Measurements from ENCODE around the gene RFC5. TPM values are rescaled to one million over a fixed set of nuclear protein-coding genes. Genes with fewer than 3 reads are reported as not detected.

The RFC5 gene
- total and polyA plus RNA-seq, 2 of the 8 experiments (the other 6 are each of a cell fraction or from before 2014, with no cell fraction given): 34.4 to 40.6 TPM

DNA sequence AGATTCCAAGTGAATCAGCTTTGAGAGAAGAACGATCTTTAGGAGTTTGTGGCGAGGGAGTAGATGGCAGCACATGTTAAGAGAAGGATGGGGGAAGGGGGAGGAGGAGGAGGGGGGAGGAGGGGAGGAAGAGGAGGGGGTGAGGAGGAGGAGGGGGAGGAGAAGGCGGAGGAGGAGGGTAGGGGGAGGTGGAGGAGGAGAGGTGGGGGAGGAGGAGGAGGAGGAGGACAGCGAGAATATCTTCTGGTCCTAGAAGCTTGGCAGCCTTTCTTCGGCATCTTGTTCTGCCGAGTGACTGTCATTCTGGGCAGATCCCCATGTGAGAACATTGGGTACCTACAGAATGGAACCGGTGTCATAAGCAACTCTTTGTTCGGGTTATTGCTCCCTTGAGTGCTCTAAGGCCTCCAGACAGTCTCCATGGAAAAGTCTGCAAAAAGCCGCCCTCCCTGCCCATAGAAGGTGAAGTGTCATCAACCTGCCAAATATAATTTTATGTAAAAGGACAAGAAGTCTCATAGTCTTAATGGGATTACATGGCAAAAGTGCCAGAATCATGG is 6.9 kb downstream of the RFC5 start:
- Histone ChIP-seq H3K4me2 (ENCODE audit: insufficient read depth in 1 of 2, low read depth in 2 of 2, low read length in 2 of 2) (no peak overlapping the region), H3K18ac (ENCODE audit: extremely low read depth, low read length) (no peak overlapping the region), H4K5ac (ENCODE audit: insufficient read length, low read depth, low read length) (no peak overlapping the region), H3K9me3 (ENCODE audit: insufficient read depth in 2 of 2, low read depth in 1 of 2, low read length in 1 of 2) (no peaks in the 10 kb centered on the region), H3K36me3 (ENCODE audit: control insufficient read depth in 2 of 4, insufficient read depth in 4 of 4, low read length in 3 of 4) (peaks cover 22 to 78% (median 62%) of the 10 kb centered on the region in 4 experiments), H2BK5ac (ENCODE audit: low read depth, low read length) (no peak overlapping the region), H2BK12ac (ENCODE audit: low read depth, low read length) (no peak overlapping the region), H3K56ac (replicated peaks; ENCODE audit: insufficient read length, low read depth, low read length) (no peak overlapping the region), H3K79me2 (ENCODE audit: control insufficient read depth in 1 of 2, insufficient read depth in 2 of 2, low read length in 2 of 2) (no peaks in the 10 kb centered on the region; a peak in 1 of 4 replicates), H2AFZ (ENCODE audit: low read length) (no peak overlapping the region), H2BK20ac (ENCODE audit: low read length) (no peak overlapping the region), H3K27ac (ENCODE audit: low read depth, low read length) (no peak overlapping the region), H3K9ac (replicated peaks in 1 of 4; ENCODE audit: extremely low read depth in 1 of 4, low read depth in 3 of 4, low read length in 3 of 4) (no peak overlapping the region), H3K4me1 (replicated peaks in 1 of 4; ENCODE audit: control insufficient read depth in 3 of 4, insufficient read depth in 4 of 4, low read length in 3 of 4) (no peaks in the 10 kb centered on the region), H3K4ac (replicated peaks; ENCODE audit: insufficient read length, low read depth, low read length) (no peak overlapping the region), H3K79me1 (ENCODE audit: low read depth, low read length) (no peaks in the 10 kb centered on the region; the same call in 1 of the 2 replicates), H2AK5ac (ENCODE audit: low read depth, low read length) (no peak overlapping the region), H4K20me1 (replicated peaks in 1 of 2; ENCODE audit: control insufficient read depth in 1 of 2, insufficient read depth in 2 of 2, low read length in 2 of 2) (peaks cover 3 to 6% of the 10 kb centered on the region in 2 experiments), H2BK120ac (replicated peaks; ENCODE audit: low read depth, low read length) (no peak overlapping the region), H3K23me2 (ENCODE audit: low read depth, low read length) (no peaks in the 10 kb centered on the region), H3K4me3 (ENCODE audit: extremely low read depth in 1 of 4, insufficient read depth in 2 of 4, low read depth in 3 of 4, low read length in 4 of 4) (no peak overlapping the region), H2BK15ac (ENCODE audit: low read length) (no peak overlapping the region), H3K23ac (ENCODE audit: insufficient read length) (no peak overlapping the region), H4K8ac (ENCODE audit: extremely low read depth, insufficient read depth, low read length) (no peak overlapping the region), H3K14ac (ENCODE audit: insufficient read length) (no peak overlapping the region), H3K27me3 (replicated peaks in 1 of 4; ENCODE audit: control insufficient read depth in 3 of 4, extremely low read depth in 1 of 4, insufficient read depth in 3 of 4, low read length in 3 of 4) (no peaks in the 10 kb centered on the region), H4K91ac (replicated peaks; ENCODE audit: insufficient read length, low read length) (no peak overlapping the region)
- ChIA-PET POLR2A (ENCODE audit: partially characterized antibody) (interaction anchor here (0.9 to 9.0 kb wide), 2 partner anchors 9 to 38 kb away, joined by 3 to 113 read pairs; partner anchors contain the start of gene WSB2), CTCF (ENCODE audit: partially characterized antibody) (interaction anchor here (0.7 to 1.9 kb wide), 3 partner anchors 11 to 149 kb away, joined by 3 to 5 read pairs (median 4); no protein-coding TSS in a partner anchor)
- no peak for FAIRE-seq
- no peak for DNase-seq (ENCODE audit: low read depth in 1 of 2, low spot score in 2 of 2)
- 75 to 96% methylated on average over 1 to 7 of the region's 9 CpGs for WGBS, 2 experiments (ENCODE audit: extremely low coverage in 1 of 2, insufficient coverage in 1 of 2, insufficient read length in 1 of 2, insufficient replicate concordance in 2 of 2, low coverage in 1 of 2, low lambda C conversion rate in 2 of 2, missing lambda C conversion rate in 1 of 2)
- TF ChIP-seq EZH2 (IDR thresholded peaks at IDR 0.05; ENCODE audit: low read depth, low read length, severe bottlenecking): no peak
- TF ChIP-seq KDM4A (IDR thresholded peaks at IDR 0.05; ENCODE audit: low read depth, low read length, severe bottlenecking): no peak
- no peak for TF ChIP-seq SAP30 (IDR thresholded peaks at IDR 0.05; ENCODE audit: insufficient read depth, insufficient replicate concordance, low read length)
- TF ChIP-seq JUND (IDR thresholded peaks at IDR 0.05; ENCODE audit: low read length): no peak
- TF ChIP-seq SP1 (IDR thresholded peaks at IDR 0.05; ENCODE audit: low read depth, low read length): no peak
- TF ChIP-seq, protein P1, sequence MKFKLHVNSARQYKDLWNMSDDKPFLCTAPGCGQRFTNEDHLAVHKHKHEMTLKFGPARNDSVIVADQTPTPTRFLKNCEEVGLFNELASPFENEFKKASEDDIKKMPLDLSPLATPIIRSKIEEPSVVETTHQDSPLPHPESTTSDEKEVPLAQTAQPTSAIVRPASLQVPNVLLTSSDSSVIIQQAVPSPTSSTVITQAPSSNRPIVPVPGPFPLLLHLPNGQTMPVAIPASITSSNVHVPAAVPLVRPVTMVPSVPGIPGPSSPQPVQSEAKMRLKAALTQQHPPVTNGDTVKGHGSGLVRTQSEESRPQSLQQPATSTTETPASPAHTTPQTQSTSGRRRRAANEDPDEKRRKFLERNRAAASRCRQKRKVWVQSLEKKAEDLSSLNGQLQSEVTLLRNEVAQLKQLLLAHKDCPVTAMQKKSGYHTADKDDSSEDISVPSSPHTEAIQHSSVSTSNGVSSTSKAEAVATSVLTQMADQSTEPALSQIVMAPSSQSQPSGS (IDR thresholded peaks at IDR 0.05; ENCODE audit: low read length): no peak
- no peak for TF ChIP-seq EP300 (IDR thresholded peaks at IDR 0.05; ENCODE audit: borderline replicate concordance in 1 of 2, low read depth in 2 of 2, low read length in 2 of 2)
- no peak for TF ChIP-seq CTBP2 (IDR thresholded peaks at IDR 0.05; ENCODE audit: borderline replicate concordance, insufficient read depth, insufficient read length, low read length)
- TF ChIP-seq TBP (IDR thresholded peaks at IDR 0.05; ENCODE audit: low read depth, low read length): no peak
- TF ChIP-seq CHD1 (IDR thresholded peaks at IDR 0.05; ENCODE audit: low read depth, low read length): no peak
- no peak for TF ChIP-seq EGR1 (IDR thresholded peaks at IDR 0.05; ENCODE audit: borderline replicate concordance, low read depth, low read length)
- TF ChIP-seq POLR2A (IDR thresholded peaks at IDR 0.05; ENCODE audit: control extremely low read depth in 1 of 2, low read depth in 2 of 2, low read length in 2 of 2): no peak
